ENCODE results near the gene TXK.
"Not testable (repeated sequence)": the region's sequence is repeated elsewhere in the genome, so short reads cannot be mapped to it uniquely, and the experiment has no call there.

The TXK gene

DNA sequence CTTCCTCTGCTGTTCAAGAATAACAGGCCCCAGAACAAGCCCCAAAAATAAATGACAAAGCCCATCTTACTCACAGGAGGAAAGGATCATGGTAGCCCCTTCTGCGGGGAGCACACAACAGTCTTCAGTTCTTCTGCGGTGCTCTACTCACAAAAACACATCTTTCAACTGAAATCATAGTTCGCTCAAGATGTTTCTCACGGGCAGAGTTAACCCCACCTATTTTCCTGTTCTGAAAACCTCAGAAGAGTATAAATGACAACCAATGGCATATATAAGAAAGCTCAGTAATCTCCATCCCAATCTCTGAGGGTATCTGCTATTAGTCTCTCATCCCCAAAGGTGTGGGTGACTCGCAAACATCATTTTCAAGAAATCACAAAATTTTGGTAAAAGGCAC lies at the start of gene TXK:
Gene TXK, minus strand, starts transcription at position 170 of the 400 bp plus-strand sequence. Its CDS starts 80 bp downstream, at position 90.
- no peak for DNase-seq (ENCODE audit: low read depth in 2 of 2, low spot score in 1 of 2)

DNA sequence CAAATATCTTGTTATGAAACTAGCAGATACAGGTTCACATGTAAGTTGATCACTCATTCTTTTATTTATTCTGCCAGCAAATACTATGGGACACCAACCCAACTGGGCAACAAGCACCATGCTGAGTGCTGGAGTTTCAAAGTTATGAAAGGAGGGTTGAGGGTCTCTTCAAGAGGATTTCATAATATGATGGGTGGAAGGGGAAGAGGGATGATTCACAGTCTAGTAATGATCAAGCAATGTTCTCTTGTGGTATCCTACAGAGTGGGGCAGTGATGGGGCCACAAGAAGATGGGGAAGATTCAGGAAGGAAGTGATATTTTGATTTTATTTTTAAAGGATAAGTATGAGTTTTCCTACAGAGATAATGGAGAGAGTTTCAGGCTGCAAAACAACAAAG lies 46.2 kb upstream of the TXK start:
- DNase-seq (ENCODE audit: low read depth in 2 of 2, low spot score in 1 of 2), result no peak

DNA sequence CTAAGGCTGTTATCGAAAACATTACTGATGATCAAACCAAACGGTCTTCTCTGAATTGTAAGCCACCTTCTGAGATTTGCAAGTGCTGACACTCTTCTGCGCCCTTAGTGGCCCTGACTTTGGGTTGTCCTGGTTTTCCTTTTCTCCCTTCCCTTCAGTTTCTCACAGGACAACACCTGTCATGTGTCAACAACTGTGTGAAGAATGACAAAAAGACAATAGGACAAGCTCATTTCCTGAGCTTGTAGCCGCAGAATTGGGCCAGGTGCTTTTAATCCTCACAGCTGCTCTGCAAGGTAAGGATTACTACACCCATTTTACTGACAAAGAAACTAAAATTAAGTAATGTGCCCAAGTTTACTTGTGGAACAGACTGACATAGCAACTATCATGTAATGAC lies 44.9 kb upstream of the TXK start:
- no peak for DNase-seq (ENCODE audit: low read depth in 2 of 2, low spot score in 1 of 2)

- DNase-seq (ENCODE audit: low read depth in 2 of 2, low spot score in 1 of 2), result no peak
These were observed 41.8 kb upstream of the TXK start for GRCh38 chr4:48175806-48176205.

DNA sequence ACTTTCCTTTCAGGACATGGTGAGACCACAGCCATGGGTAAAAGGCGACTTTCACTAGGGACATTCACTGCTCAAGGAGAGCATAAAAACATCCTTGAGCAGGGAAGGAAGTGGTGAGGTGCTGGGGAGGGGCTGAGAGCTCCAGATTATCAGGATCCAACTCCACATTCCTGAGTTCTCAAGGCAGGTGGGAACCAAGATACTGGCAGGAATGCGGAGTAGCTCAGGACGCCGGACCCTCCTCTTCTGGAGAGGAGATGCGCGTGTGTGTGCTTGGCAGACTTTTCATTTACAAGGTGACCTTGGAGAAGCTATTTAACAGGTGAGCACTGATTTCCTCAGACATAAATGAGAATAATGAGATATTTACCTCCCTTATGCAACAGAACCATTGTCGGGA lies 41.3 kb upstream of the TXK start:
- DNase-seq (ENCODE audit: low read depth in 2 of 2, low spot score in 1 of 2), result no peak

DNA sequence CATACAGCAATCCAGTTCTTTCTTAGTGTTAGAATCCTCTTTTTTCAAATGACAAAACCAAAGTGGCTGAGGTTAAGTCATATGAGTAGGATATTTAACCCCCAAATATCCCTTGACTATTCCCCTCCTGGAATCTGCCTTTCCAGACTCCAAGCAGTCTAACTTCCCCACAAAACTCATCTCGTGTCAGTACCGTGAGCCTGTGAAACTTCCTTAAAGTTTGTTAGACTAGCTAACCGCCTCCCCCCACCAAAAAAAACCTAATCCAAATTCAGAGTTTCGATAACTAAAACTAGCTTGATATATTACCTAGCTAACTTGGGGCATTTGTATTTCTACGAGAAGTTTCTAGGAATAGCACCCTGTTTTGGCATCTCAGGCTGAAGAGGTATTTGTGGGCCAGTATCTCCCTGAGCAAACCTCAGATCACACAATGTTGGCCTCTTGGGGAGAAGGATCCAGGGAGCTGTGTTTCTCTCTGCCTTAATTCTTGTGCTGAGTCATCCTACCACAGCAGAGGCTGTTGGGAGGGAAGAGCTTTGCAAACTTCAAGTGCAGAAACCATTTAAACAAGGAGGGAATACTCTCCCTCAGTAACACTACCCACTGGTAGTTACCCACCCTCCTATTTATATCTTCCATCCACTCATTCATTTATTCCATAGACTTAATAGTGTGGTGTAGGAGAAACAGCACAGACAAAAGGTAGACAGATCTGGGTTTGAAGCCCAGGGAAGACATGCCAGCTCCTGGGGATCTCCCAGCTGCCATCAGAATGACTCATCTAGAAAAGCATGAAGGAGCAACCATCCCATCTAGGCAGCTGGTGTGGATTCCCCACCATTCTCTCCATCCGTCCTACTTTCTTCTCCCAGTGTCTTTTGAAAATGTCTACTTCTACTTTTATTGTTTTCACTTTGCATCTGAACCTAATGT lies 39.3 kb upstream of the TXK start:
- DNase-seq (ENCODE audit: low read depth in 2 of 2, low spot score in 1 of 2), result no peak

GRCh38 chr4:48172651-48173050 lies 38.6 kb upstream of the TXK start:
- DNase-seq (ENCODE audit: low read depth in 2 of 2, low spot score in 1 of 2), result no peak

- DNase-seq (ENCODE audit: low read depth in 2 of 2, low spot score in 1 of 2), result no peak
These were observed 35.6 kb upstream of the TXK start for GRCh38 chr4:48169636-48170035.

DNA sequence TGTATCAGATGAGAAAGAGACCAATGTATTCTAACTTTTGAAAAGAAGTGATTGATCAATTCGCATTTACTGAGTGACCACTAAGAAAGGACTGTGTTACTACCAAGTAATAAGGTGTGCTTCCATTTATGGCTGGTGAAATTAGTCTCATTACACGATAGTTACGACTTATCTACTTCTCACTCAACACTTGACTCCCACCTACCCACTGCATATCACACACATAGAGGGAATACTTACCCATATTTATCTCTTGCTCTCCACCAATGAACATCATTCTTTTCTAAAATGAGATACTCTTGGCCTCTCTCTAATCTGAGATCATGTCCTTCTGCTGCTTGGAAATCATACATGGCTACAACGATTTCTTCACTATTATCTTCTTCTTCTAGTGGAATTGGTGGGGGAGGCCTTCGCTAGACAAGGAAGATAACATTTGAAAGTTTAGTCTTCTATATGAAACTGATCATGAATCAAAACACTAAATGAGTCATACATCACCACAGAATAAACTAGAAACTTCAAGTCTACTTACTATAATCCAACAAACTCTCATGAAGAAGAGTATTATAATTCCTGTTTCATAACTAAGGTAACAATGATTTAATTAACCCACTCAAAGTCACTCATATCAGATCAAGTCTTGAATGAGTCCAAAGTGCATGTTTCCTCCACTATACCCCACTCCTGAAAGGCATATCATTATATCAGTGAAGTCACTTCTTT lies 33.7 kb upstream of the TXK start:
- DNase-seq (ENCODE audit: low read depth in 2 of 2, low spot score in 1 of 2), result no peak

DNA sequence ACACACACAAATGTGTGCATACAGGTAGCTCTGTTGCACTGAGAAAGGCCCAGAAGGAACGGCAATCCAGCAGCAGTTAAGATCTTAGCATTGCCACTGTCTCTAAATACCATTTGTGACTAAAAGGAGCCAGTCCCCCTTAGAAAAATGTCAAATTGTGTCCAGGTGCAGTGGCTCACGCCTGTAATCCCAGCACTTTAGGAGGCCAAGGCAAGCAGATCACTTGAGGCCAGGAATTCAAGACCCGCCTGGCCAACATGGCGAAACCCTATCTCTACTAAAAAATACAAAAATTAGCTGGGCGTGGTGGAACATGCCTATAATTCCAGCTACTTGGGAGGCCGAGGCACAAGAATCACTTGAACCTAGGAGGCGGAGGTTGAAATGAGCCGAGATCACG lies 30.5 kb upstream of the TXK start:
- not testable (repeated sequence) for DNase-seq (ENCODE audit: low read depth in 2 of 2, low spot score in 1 of 2)

GRCh38 chr4:48163746-48164145 lies 29.7 kb upstream of the TXK start:
- no peak for DNase-seq (ENCODE audit: low read depth in 2 of 2, low spot score in 1 of 2)

- no peak for DNase-seq (ENCODE audit: low read depth in 2 of 2, low spot score in 1 of 2)
These were observed 28.1 kb upstream of the TXK start for GRCh38 chr4:48162162-48162561.

GRCh38 chr4:48157271-48157670 lies 23.2 kb upstream of the TXK start:
- no peak for DNase-seq (ENCODE audit: low read depth in 2 of 2, low spot score in 1 of 2)

- DNase-seq (ENCODE audit: low read depth in 2 of 2, low spot score in 1 of 2), result no peak
These were observed 22.4 kb upstream of the TXK start for GRCh38 chr4:48156423-48156822.

DNA sequence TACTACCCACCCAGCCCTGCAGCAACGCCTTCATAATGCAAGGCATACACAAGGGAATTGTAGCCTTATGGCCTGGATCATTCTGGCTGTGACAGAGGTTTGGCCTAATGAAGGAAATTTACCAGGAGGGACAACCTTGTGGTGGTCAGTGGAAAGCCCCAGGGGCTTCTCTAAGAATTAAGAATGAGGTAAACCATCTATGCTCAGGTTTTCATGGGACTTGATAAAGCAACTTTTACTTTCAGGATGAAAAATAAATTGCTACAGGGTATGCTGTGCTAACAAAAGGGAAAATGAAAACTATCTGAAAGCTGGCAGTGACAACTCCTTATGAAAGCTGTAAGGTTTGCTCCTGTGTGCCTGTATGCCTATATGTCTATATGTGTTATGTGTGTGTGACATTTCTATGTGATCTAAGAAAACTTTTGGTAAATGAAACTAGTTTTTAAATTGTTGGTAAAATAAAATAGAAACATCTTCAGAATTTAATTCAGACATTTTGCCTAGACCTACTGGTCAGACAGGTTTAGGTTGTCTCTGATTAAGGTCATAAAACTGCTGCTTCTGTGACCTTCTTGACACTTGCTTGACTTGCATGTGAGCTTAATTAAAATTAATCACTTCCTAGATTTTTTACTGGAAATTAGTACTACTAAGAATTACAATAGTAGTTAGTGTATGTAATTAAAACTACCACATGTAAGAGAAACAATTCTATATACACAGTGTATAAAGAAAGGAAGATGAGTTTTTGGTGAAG lies 19.9 kb upstream of the TXK start:
- DNase-seq (ENCODE audit: low read depth in 2 of 2, low spot score in 1 of 2), result no peak

GRCh38 chr4:48152259-48152658 lies 18.2 kb upstream of the TXK start:
- DNase-seq (ENCODE audit: low read depth in 2 of 2, low spot score in 1 of 2), result no peak

- DNase-seq (ENCODE audit: low read depth in 2 of 2, low spot score in 1 of 2), result no peak
These were observed 15.8 kb upstream of the TXK start for GRCh38 chr4:48149827-48150370.

GRCh38 chr4:48147621-48148020 lies 13.6 kb upstream of the TXK start:
- DNase-seq (ENCODE audit: low read depth in 2 of 2, low spot score in 1 of 2), result no peak

DNA sequence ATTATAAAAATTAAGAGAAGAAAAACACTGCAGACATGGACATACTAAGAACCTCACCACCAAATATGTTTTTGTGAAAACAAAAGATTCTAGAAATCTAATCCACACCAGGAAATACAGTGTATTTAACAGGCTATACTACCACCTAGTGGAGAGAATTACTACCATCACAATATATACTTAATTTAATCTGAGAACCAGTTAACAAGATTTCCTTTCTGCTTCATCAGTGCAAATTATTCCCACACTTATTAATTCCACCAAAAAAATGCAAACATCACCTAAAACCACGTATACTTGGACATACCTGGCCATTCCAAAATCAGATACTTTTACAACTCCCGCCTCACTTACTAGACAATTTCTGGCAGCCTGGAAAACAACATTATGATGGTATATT lies 7.0 kb upstream of the TXK start:
- no peak for DNase-seq (ENCODE audit: low read depth in 2 of 2, low spot score in 1 of 2)

GRCh38 chr4:48139691-48140090 lies 5.6 kb upstream of the TXK start:
- no peak for DNase-seq (ENCODE audit: low read depth in 2 of 2, low spot score in 1 of 2)

DNA sequence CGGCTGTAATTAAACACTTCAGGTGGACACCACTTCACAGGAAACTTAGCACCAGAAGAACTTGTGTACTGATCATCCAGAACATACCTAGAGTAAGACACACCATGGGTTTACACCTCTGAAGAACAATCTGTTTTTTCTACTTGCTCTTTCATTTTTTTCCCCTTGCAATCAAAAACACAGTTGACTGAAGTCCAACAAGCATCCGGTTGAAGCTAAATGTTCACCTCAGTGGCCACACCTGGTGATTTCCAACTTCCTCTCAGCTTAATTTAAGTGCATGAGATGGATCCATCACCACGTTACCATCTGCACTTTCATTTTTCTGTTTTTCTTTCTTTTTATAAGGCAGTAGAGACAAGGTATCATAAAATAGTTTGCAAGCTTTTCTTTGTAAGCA lies 4.9 kb upstream of the TXK start:
- DNase-seq (ENCODE audit: low read depth in 2 of 2, low spot score in 1 of 2), result no peak
